CD4-positive, alpha-beta T cell treated with Interleukin-21 for 1 hour (primary cell): Measurements from ENCODE around the gene LDLRAD4.
"Not testable (repeated sequence)": the region's sequence is repeated elsewhere in the genome, so short reads cannot be mapped to it uniquely, and the experiment has no call there.

Source experiments
- DNase-seq: peaks from one replicate; pipeline ENCODE4 v3.0.0-alpha.2; 2020

The LDLRAD4 gene

DNA sequence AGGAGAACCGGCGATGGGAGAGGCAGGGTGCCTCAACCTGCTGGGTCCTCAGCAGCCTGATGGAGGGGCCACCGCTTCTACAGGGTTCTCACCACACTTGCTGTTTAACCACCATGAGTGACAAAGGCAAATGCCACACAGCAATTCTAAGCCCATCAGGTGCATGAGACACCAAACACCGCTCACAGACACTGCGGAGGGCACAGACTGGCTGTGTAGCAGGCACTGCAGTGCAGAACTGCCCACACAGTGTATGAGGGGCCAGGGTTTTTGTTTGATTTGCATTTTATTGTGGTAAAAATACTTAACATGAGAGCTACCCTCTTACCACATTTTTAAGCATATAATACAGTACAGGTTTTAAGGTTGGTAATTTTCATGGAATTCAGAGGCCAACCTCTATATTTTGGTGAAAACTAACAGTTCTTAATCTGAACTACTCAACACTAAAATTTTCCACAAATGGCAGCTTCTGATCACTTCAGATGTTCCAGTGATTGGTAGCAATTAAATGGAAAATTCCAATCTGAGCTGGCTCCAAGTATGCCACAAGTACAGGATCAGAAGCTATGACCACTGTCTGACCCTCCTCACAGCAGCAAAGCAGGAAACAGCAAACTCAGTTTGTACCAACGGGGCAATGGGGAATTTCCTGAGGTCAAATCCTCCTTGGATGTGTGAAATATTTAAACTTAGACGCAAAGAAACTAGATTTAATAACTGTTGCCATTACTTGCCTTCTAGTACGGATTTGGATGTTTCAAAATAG is 440.1 kb downstream of the LDLRAD4 start:
- DNase-seq: no peak

DNA sequence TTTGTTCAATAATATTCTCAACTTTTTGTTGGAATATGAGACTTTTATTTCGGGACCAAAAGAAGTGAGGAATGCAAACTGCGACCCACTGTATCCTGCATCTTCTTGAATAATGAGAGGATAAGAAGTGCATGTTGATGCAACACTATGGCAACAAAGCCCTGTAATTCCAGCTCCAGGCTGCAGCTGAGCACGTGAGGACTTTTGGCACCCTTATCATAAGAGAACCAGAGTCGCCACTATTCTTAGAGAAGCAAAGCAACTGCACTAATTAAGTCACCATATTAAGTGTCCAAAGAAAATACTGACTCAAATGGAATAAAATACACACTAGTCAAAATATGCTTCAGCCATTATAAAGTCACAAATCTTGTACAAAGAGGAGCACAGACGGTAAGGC is 441.9 kb downstream of the LDLRAD4 start:
- no peak for DNase-seq

DNA sequence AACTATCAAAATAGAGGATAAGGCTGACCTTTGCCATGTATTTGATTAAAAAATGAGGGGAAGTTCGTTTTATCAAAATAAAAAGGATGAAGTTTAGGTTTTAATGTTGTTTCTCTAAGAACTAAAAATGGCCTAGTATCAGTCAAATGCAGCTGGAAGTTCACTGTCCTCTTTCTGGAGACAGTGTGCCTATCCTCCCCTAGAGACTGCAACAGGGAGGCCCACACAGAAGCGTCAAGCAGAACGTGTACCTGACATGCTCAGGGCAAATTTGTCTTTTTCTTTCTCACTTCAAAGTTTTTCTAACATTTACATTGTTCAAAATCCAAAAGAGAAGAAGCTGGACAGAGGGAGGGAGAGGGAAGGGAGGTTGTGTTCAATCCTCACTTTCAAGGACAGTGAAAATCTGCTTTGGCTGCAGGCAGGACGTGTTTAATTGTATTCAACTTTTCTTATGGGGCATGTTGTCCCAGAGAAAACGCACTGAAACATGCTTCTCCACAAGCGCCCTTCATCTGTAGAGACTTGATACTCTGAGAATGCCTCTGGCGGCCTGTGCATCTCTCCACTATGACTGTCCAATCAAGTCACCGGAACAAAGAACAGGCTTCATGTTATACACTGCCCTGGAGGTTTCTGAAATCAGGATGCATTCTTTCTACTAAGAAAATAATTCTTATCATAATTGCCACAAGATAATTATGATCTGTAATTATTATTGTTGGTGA is 442.7 kb downstream of the LDLRAD4 start:
- no peak for DNase-seq

DNA sequence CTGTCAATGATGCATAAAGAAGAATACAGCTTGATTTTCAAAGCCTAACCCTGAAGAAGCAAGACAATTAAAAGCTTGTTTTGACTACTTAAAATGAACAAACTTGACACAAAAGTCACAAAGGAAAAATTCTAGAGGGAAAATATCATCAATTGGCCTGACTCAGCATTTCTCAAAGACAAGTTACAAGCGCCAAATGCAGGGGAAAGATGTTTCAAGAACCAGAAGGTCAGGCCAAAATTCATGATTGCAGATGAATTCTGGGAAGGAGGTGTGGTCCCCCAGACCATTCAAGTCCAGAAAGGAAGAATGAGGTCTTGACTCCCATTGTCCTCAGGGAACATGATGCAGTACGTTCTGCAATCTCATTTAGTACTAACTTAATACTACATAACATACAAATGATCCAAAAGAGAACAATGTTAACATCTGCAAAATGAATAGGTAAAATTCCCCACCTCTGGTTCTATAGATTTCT is 443.3 kb downstream of the LDLRAD4 start:
- DNase-seq: no peak

DNA sequence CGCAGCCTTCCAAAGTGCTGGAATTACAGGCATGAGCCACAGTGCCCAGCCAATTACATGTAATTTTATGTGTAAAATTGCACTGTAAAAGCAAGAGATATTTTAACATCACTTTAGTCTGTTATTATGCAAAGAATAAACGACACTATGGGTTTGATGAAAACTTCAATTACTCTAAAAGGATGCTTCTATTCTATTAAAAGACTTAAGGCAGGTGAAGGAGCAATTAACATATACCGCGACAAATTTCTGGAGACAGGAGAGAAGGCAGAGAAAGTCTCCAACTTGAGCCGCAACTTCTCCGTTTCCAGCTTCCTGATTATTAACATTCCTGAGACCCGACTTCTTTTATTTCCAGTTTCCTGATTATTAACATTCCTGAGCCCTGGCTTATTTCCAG is 454.1 kb downstream of the LDLRAD4 start:
- no peak for DNase-seq

DNA sequence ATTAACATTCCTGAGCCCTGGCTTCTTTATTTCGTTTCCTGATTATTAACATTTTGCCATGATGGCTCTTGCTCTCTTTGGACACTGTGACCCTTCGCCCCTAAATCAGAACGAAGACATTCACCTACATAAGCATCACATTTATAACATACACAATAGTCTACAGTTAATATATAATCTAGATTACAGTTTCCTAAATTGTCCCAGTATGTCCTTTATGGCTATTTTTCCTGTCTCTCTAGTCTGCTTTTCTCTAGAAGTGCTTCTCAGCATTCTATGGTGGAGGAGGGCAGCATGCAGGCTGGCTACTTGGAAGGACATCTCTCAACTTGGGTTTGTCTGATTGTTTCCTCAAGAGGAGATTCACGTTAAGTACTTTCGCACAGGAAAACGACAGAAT is 457.9 kb downstream of the LDLRAD4 start:
- no peak for DNase-seq

DNA sequence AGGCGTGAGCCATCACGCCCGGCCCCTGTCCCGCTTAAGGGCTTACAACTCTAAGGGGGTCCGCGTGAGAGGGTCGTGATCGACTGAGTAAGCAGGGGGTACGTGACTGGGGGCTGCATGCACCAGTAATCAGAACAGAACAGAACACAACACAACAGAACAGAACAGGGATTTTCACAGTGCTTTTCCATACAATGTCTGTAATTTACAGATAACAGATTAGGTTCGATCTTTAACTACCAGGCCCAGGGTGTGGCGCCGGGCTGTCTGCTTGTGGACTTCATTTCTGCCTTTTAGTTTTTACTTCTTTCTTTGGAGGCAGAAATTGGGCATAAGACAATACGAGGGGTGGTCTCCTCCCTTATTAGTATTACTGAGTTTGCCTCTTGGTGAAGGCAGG is 458.8 kb downstream of the LDLRAD4 start:
- DNase-seq: not testable (repeated sequence)

DNA sequence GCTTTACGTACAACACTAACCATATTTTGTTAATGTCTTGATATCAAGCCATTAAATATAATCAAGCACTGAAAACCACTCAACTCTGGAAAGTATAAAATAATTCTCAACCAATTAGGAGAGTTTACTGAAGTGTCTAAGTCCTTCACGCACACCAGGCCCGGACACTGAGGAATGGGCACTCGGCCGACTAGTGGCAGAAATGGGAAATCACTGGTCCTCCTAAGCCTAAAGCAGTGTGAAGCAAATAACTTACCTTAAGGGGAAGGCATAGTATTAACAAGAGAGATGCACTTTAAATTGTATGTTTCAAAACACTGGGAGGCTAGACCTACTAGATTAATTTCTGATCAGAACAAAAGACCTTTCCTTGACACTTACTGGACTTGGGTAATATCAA is 462.1 kb downstream of the LDLRAD4 start:
- DNase-seq: no peak

DNA sequence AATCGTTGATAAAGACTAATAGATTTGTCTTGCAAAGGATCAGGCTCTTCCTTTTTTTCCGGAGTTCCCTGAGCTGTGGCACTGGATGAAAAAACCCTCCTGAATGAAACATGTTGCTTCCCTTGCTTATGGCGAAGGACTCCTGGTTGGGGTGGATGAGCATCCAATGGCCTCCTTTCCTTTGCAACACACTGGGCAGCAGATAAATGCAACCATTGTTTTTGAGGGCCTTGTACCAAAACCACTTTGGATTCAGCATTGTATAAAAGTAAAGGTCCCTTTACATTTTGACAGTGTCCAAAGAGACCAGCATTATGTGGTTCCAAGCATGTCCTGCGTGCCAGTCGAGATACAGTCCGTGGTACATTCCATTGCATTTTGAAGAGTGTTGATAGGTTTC is 463.1 kb downstream of the LDLRAD4 start:
- no peak for DNase-seq

DNA sequence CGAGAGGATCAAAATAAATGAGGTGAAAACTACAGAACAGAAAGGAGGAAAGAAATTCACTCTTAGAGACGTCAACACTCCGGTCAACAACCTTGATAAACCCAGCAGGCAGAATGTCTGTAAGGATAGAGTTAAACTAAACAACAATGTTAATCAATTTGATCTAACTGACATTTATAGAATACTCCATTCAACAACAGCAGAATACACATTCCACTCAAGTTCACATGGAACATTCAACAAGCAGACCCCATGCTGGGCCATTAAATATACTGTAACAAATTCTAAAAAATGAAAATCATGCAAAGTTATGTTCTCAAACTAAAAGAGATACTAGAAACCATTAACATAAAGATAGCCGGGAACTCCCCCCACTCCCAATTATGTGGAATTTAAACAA is 466.0 kb downstream of the LDLRAD4 start:
- DNase-seq: no peak

DNA sequence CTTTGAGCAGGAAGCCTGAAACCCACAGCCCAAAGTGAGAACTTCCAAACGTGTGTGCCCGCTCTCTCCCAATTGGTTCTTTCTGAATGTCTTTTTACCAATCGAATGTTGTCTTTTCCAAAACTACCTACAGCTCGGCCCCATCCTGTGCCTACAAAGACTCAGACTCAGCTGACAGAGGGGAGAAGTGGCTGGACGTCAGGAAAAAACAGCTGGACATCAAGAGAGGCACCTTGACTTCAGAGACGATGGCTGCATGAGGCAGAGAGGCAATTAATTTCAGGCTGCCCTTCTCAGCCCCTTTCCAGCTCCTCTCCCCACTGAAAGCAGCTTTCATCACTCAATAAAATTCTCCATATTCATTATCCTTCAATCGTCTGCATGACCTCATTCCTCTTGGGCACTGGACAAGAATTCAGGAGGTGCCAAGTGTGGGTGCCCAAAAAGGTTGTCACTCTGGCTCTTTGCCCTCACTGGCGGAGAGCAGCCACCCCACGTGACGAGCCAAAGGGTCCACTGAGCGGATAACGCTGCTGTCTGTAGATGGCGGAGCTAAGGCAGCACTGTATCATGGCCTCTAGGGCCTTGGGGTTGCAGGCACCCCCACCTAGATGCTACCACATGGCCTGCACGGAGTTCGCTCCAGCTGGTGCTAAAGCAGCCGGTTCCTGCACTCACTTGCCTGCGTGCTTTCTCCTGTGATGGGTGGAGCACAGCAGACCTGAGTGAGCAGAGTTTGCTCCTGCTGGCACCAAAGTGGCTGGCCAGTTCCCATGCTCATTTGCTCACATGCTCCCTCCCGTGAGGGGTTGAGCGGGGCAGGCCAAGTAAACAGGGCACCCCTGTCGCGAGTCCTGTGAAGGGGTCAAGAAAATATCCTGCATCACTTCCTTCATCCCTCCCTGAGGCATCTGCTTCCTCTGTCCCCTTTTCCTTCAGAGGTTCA is 469.9 kb downstream of the LDLRAD4 start:
- DNase-seq: no peak

DNA sequence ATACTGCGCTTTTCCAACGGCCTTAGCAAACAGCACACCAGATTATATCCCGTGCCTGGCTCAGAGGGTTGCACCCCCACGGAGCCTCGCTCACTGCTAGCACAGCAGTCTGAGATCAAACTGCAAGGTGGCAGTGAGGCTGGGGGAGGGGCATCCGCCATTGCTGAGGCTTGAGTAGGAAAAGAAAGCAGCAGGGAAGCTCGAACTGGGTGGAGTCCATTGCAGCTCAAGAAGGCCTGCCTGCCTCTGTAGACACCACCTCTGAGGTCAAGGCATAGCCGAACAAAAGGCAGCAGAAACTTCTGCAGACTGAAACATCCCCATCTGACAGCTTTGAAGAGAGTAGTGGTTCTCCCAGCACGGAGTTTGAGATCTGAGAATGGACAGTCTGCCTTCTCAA is 471.5 kb downstream of the LDLRAD4 start:
- DNase-seq: not testable (repeated sequence)

DNA sequence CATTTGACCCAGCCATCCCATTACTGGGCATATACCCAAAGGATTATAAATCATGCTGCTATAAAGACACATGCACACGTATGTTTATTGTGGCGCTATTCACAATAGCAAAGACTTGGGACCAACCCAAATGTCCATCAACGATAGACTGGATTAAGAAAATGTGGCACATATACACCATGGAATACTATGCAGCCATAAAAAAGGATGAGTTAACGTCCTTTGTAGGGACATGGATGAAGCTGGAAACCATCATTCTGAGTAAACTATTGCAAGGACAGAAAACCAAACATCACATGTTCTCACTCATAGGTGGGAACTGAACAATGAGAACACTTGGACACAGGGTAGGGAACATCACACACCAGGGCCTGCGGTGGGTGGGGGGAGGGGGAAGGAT is 476.8 kb downstream of the LDLRAD4 start:
- not testable (repeated sequence) for DNase-seq

DNA sequence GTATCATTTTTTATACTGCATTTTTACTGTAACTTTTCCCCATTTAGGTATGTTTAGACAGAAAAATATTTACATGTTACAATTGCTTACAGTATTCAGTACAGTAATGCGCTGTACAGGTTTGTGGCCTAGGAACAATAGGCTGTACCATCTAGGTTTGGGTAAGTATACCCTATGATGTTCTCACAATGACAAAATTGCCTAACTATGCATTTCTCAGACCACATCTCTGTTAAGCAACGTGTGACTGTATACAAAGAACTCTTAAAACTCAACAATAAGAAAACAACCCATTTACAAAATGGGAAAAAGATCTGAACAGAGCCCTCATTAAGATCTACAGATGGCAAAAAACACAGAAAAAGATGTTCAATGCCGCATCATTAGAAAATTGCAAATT is 478.4 kb downstream of the LDLRAD4 start:
- DNase-seq: no peak

DNA sequence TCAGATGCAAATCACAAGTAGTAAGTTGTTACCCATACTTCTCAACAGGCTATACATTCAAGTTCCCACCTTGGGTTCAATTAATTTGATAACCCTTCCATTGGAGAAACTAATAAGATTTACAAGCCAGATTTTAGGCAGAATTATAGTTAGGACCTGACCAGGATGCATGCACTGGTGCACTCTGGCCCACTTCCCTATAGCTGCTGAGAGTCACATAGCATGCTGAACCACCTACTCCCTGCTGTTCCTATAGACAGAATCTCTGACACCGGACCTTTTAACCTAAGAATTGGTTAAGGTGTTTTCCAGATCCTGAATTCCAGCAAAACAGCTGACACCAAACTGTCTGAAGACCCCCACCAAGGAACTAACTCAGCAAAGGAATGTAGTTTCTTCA is 481.6 kb downstream of the LDLRAD4 start:
- DNase-seq: no peak
